NCI-H1436 (cell line): Measurements from ENCODE around the gene PRM1.

Source experiments
- DNase-seq: peaks from one replicate; lab custom pipeline; 2025; lab: John Stamatoyannopoulos, UW

PRM1 gene

GRCh38 chr16:11280616-11281522 is at the start of gene PRM1:
Gene PRM1 (minus strand): TSS chr16:11281330. CDS start chr16:11281238, 92 bp downstream.
- no peak for DNase-seq

- DNase-seq: no peak
Measured at GRCh38 chr16:11330526-11331237, 49.6 kb upstream of the PRM1 start.

GRCh38 chr16:11329891-11330290 is 48.8 kb upstream of the PRM1 start:
- DNase-seq: no peak

- DNase-seq: no peak
Measured at GRCh38 chr16:11329071-11329491, 48.0 kb upstream of the PRM1 start.

- no peak for DNase-seq
Measured at GRCh38 chr16:11328172-11329070, 47.3 kb upstream of the PRM1 start.

- no peak for DNase-seq
Measured at GRCh38 chr16:11327277-11328171, 46.4 kb upstream of the PRM1 start.

GRCh38 chr16:11326737-11327276 is 45.7 kb upstream of the PRM1 start:
- DNase-seq: no peak

GRCh38 chr16:11326084-11326736 is 45.1 kb upstream of the PRM1 start:
- DNase-seq: no peak

- no peak for DNase-seq
Measured at GRCh38 chr16:11325404-11326083, 44.4 kb upstream of the PRM1 start.

GRCh38 chr16:11323551-11324336 is 42.6 kb upstream of the PRM1 start:
- no peak for DNase-seq

GRCh38 chr16:11322823-11323222 is 41.7 kb upstream of the PRM1 start:
- DNase-seq: no peak

- DNase-seq: no peak
Measured at GRCh38 chr16:11321662-11322061, 40.5 kb upstream of the PRM1 start.

- no peak for DNase-seq
Measured at GRCh38 chr16:11320170-11320569, 39.0 kb upstream of the PRM1 start.

GRCh38 chr16:11319529-11320146 is 38.5 kb upstream of the PRM1 start:
- peak; percentile 42 for DNase-seq

- DNase-seq: no peak
Measured at GRCh38 chr16:11318817-11319216, 37.7 kb upstream of the PRM1 start.

GRCh38 chr16:11316331-11317015 is 35.3 kb upstream of the PRM1 start:
- DNase-seq: no peak

GRCh38 chr16:11315510-11315909 is 34.4 kb upstream of the PRM1 start:
- DNase-seq: no peak
